Measurements from ENCODE around the gene BABAM2. TPM values are rescaled to one million over a fixed set of nuclear protein-coding genes. Genes with fewer than 3 reads are reported as not detected.
"Not testable (repeated sequence)": the region's sequence is repeated elsewhere in the genome, so short reads cannot be mapped to it uniquely, and the experiment has no call there.

The BABAM2 gene
- total RNA-seq, 2 experiments from 2014 or later, result 66.8 to 68.4 TPM

GRCh38 chr2:28252311-28252710, 361.8 kb downstream of the BABAM2 start:
- DNase-seq (peak; percentile 59), ATAC-seq (peak; percentile 85)
- ChIA-PET POLR2A (interaction anchor here (0.7 to 1.8 kb wide), 2 partner anchors 19 to 267 kb away, joined by 4 read pairs; no protein-coding TSS in a partner anchor), CTCF (interaction anchor here (0.9 to 1.1 kb wide), 2 partner anchors 22 to 197 kb away, joined by 3 read pairs; no protein-coding TSS in a partner anchor)
- intact Hi-C loops (cut with micrococcal nuclease), result no loop called here
- H3K4me1 Mint-ChIP-seq (ENCODE audit: low read depth), result peaks cover 24% of the 10 kb centered on the region
- no peak overlapping the region for H3K27ac Mint-ChIP-seq
- peaks cover 5% of the 10 kb centered on the region for H3K36me3 Mint-ChIP-seq (ENCODE audit: low read depth)
- no peaks in the 10 kb centered on the region for H3K27me3 Mint-ChIP-seq
- no peaks in the 10 kb centered on the region for H3K9me3 Mint-ChIP-seq
- H3K4me3 Mint-ChIP-seq, result no peak overlapping the region
- no peak for TF ChIP-seq CTCF (IDR thresholded peaks at IDR 0.05)

- Mint-ChIP-seq H3K4me1 (ENCODE audit: low read depth) (peaks cover 23% of the 10 kb centered on the region), H3K4me3 (no peak overlapping the region), H3K27ac (no peak overlapping the region), H3K9me3 (no peaks in the 10 kb centered on the region), H3K36me3 (ENCODE audit: low read depth) (peaks cover 5% of the 10 kb centered on the region), H3K27me3 (no peaks in the 10 kb centered on the region)
- ATAC-seq (no peak), DNase-seq (no peak)
- POLR2A ChIA-PET, result interaction anchor here (1.2 to 1.8 kb wide), 2 partner anchors 18 to 140 kb away, joined by 3 to 4 read pairs; no protein-coding TSS in a partner anchor
- CTCF ChIA-PET, result interaction anchor here (0.8 to 1.1 kb wide), 3 partner anchors 28 to 531 kb away, joined by 3 read pairs; no protein-coding TSS in a partner anchor
- TF ChIP-seq CTCF (IDR thresholded peaks at IDR 0.05), result no peak
- intact Hi-C loops (cut with micrococcal nuclease), result no loop called here
Observed at GRCh38 chr2:28253543-28253942, 363.0 kb downstream of the BABAM2 start.

GRCh38 chr2:28255231-28255630, 364.7 kb downstream of the BABAM2 start:
- H3K36me3 Mint-ChIP-seq (ENCODE audit: low read depth); H3K27me3 Mint-ChIP-seq; H3K4me3 Mint-ChIP-seq; intact Hi-C loops (cut with micrococcal nuclease); ATAC-seq; H3K27ac Mint-ChIP-seq; DNase-seq; H3K9me3 Mint-ChIP-seq; POLR2A ChIA-PET; CTCF ChIA-PET: not testable (repeated sequence)
- peaks cover 23% of the 10 kb centered on the region for H3K4me1 Mint-ChIP-seq (ENCODE audit: low read depth)

- ChIA-PET POLR2A (interaction anchor here (1.0 kb wide), 1 partner anchor 19 kb away, joined by 3 read pairs; no protein-coding TSS in a partner anchor), CTCF (no interaction called here)
- ATAC-seq, result no peak
- intact Hi-C loops (cut with micrococcal nuclease), result no loop called here
- H3K4me1 Mint-ChIP-seq (ENCODE audit: low read depth), result peaks cover 11% of the 10 kb centered on the region
- no peak overlapping the region for H3K4me3 Mint-ChIP-seq
- H3K36me3 Mint-ChIP-seq (ENCODE audit: low read depth), result peaks cover 4% of the 10 kb centered on the region
- no peaks in the 10 kb centered on the region for H3K9me3 Mint-ChIP-seq
- DNase-seq, result no peak
- H3K27me3 Mint-ChIP-seq, result no peaks in the 10 kb centered on the region
- no peak for TF ChIP-seq CTCF (IDR thresholded peaks at IDR 0.05)
- no peak overlapping the region for H3K27ac Mint-ChIP-seq
Observed at GRCh38 chr2:28257182-28257581, 366.7 kb downstream of the BABAM2 start.

GRCh38 chr2:28259226-28259625, 368.7 kb downstream of the BABAM2 start:
- ATAC-seq; H3K36me3 Mint-ChIP-seq (ENCODE audit: low read depth); intact Hi-C loops (cut with micrococcal nuclease); H3K9me3 Mint-ChIP-seq; DNase-seq; POLR2A ChIA-PET; H3K27me3 Mint-ChIP-seq; H3K27ac Mint-ChIP-seq; CTCF ChIA-PET; H3K4me3 Mint-ChIP-seq; H3K4me1 Mint-ChIP-seq (ENCODE audit: low read depth): not testable (repeated sequence)

GRCh38 chr2:28263690-28264089, 373.2 kb downstream of the BABAM2 start:
- Mint-ChIP-seq H3K27ac (no peak overlapping the region), H3K27me3 (no peaks in the 10 kb centered on the region), H3K9me3 (no peaks in the 10 kb centered on the region), H3K36me3 (ENCODE audit: low read depth) (peaks cover 4% of the 10 kb centered on the region), H3K4me1 (ENCODE audit: low read depth) (no peaks in the 10 kb centered on the region), H3K4me3 (no peak overlapping the region)
- ChIA-PET POLR2A (no interaction called here), CTCF (interaction anchor here (1.1 kb wide), 1 partner anchor 13 kb away, joined by 3 read pairs; no protein-coding TSS in a partner anchor)
- no peak for ATAC-seq
- no peak for TF ChIP-seq CTCF (IDR thresholded peaks at IDR 0.05)
- DNase-seq, result no peak
- intact Hi-C loops (cut with micrococcal nuclease), result no loop called here
